Mesenchymal stem cell (in vitro differentiated cells and primary cell): ENCODE data around the gene MYOM1.

Experiments
- DNase-seq: peaks from one replicate; pipeline ENCODE4 v3.0.0-alpha.2; 2013
- H2AFZ ChIP-seq: one replicate; pipeline ENCODE4 v1.6.1; 2013; ENCODE audit warnings: low read depth, mild to moderate bottlenecking, control low read depth, inconsistent platforms, low read length, moderate library complexity
- H2AK5ac ChIP-seq: 2 replicates; pipeline ENCODE4 v1.6.1; 2013; ENCODE audit warnings: low read length, moderate library complexity, mild to moderate bottlenecking, inconsistent platforms; ENCODE audit not compliant: severe bottlenecking
- H2BK120ac ChIP-seq: one replicate; pipeline ENCODE4 v1.6.1; 2013; ENCODE audit warnings: low read depth, mild to moderate bottlenecking, inconsistent platforms, low read length, moderate library complexity
- H2BK12ac ChIP-seq, 2 experiments: one replicate each; pipeline ENCODE4 v1.6.1; 2013; ENCODE audit warnings: inconsistent platforms in 2 of 2, low read length in 2 of 2, mild to moderate bottlenecking in 2 of 2, moderate library complexity in 2 of 2, control low read depth in 1 of 2
- H2BK15ac ChIP-seq: one replicate; pipeline ENCODE4 v1.6.1; 2013; ENCODE audit warnings: mild to moderate bottlenecking, low read depth, inconsistent platforms; ENCODE audit not compliant: poor library complexity, severe bottlenecking
- H2BK5ac ChIP-seq: 2 replicates; pipeline ENCODE4 v1.6.1; 2013; ENCODE audit warnings: low read depth, mild to moderate bottlenecking, low read length, control low read depth, inconsistent platforms; ENCODE audit not compliant: poor library complexity, severe bottlenecking
- H3K14ac ChIP-seq, 2 experiments: one replicate each; pipeline ENCODE4 v1.6.1; 2013; ENCODE audit warnings: inconsistent platforms in 2 of 2, low read length in 2 of 2, control low read depth in 1 of 2, mild to moderate bottlenecking in 1 of 2, moderate library complexity in 1 of 2
- H3K18ac ChIP-seq, 2 experiments: one replicate each; pipeline ENCODE4 v1.6.1; 2013; ENCODE audit warnings: inconsistent platforms in 2 of 2, low read length in 2 of 2, control low read depth in 1 of 2, low read depth in 1 of 2, mild to moderate bottlenecking in 1 of 2
- H3K23ac ChIP-seq, 2 experiments: one replicate each; pipeline ENCODE4 v1.6.1; 2013; ENCODE audit warnings: inconsistent platforms in 2 of 2, low read length in 2 of 2, mild to moderate bottlenecking in 2 of 2, moderate library complexity in 2 of 2, control low read depth in 1 of 2
- H3K27ac ChIP-seq: 2 replicates; pipeline ENCODE4 v1.5.1; 2013; ENCODE audit warnings: mild to moderate bottlenecking, moderate library complexity, low read length, control low read depth, inconsistent platforms; ENCODE audit not compliant: poor library complexity, severe bottlenecking
- H3K27me3 ChIP-seq, 2 experiments: 2 replicates each; pipeline versions ENCODE4 v1.6.1 to v1.7.0; 2013; ENCODE audit warnings: low read length in 2 of 2, mild to moderate bottlenecking in 2 of 2, moderate library complexity in 2 of 2, control low read depth in 1 of 2, inconsistent platforms in 1 of 2; ENCODE audit not compliant: control insufficient read depth in 1 of 2, insufficient read depth in 1 of 2
- H3K36me3 ChIP-seq, 2 experiments: 2 replicates each; pipeline versions ENCODE4 v1.6.1 to v1.7.0; 2013; ENCODE audit warnings: low read length in 2 of 2, control low read depth in 1 of 2, inconsistent platforms in 1 of 2, low read depth in 1 of 2, mild to moderate bottlenecking in 1 of 2; ENCODE audit not compliant: insufficient read depth in 2 of 2, control insufficient read depth in 1 of 2
- H3K4ac ChIP-seq, 2 experiments: one replicate each; pipeline ENCODE4 v1.6.1; 2013; ENCODE audit warnings: inconsistent platforms in 2 of 2, low read length in 2 of 2, mild to moderate bottlenecking in 2 of 2, moderate library complexity in 2 of 2, control low read depth in 1 of 2, low read depth in 1 of 2
- H3K4me1 ChIP-seq: 2 replicates; pipeline ENCODE4 v1.6.1; 2013; ENCODE audit warnings: low read depth, low read length, control low read depth; ENCODE audit not compliant: control insufficient read depth, insufficient read depth
- H3K4me2 ChIP-seq: 2 replicates; pipeline ENCODE4 v1.6.1; 2013; ENCODE audit warnings: low read length, mild to moderate bottlenecking, inconsistent platforms; ENCODE audit not compliant: poor library complexity, severe bottlenecking
- H3K4me3 ChIP-seq, 2 experiments: 2 replicates each; pipeline versions ENCODE4 v1.5.1 to v1.7.0; 2013; ENCODE audit warnings: low read length in 2 of 2, mild to moderate bottlenecking in 2 of 2, control low read depth in 1 of 2, low read depth in 1 of 2; ENCODE audit not compliant: insufficient read depth in 1 of 2
- H3K79me1 ChIP-seq: replicated peaks from 2 replicates; pipeline ENCODE4 v1.6.1; 2013; ENCODE audit warnings: mild to moderate bottlenecking, control low read depth, low read length, inconsistent platforms; ENCODE audit not compliant: poor library complexity, severe bottlenecking
- H3K9ac ChIP-seq: 2 replicates; pipeline ENCODE4 v1.7.0; 2013; ENCODE audit warnings: mild to moderate bottlenecking, low read length, moderate library complexity
- H3K9me3 ChIP-seq: 2 replicates; pipeline ENCODE4 v1.7.0; 2013; ENCODE audit warnings: mild to moderate bottlenecking, low read length; ENCODE audit not compliant: control insufficient read depth
- H4K8ac ChIP-seq: one replicate; pipeline ENCODE4 v1.6.1; 2013; ENCODE audit warnings: inconsistent platforms, mild to moderate bottlenecking, low read length, moderate library complexity
- H4K91ac ChIP-seq: one replicate; pipeline ENCODE4 v1.6.1; 2013; ENCODE audit warnings: mild to moderate bottlenecking, low read length, inconsistent platforms
- WGBS: methylation state at CpG from one replicate; pipeline ENCODE4 v1.1.7; 2013; ENCODE audit warnings: mixed read lengths; 5-methylcytosine and 5-hydroxymethylcytosine counted together

Gene MYOM1

GRCh38 chr18:3218819-3219218 is 949 bp downstream of the MYOM1 start:
- Histone ChIP-seq H4K91ac (no peak overlapping the region), H3K4me1 (no peaks in the 10 kb centered on the region), H2BK120ac (no peak overlapping the region), H2BK12ac (no peak overlapping the region), H3K27me3 (no peaks in the 10 kb centered on the region), H3K36me3 (no peaks in the 10 kb centered on the region), H3K4ac (no peak overlapping the region), H3K4me2 (no peak overlapping the region), H3K4me3 (no peak overlapping the region), H4K8ac (no peak overlapping the region), H2AFZ (no peak overlapping the region), H3K9me3 (no peaks in the 10 kb centered on the region), H3K79me1 (no peaks in the 10 kb centered on the region), H2BK5ac (no peak overlapping the region), H3K9ac (peak overlapping the region; percentile 63), H3K14ac (no peak overlapping the region), H3K23ac (no peak overlapping the region), H3K18ac (no peak overlapping the region), H2BK15ac (no peak overlapping the region), H3K27ac (no peak overlapping the region), H2AK5ac (no peak overlapping the region)
- WGBS, result no CpG with 5 or more reads among the region's 2 CpGs
- DNase-seq, result no peak

- no peak overlapping the region for H3K14ac ChIP-seq
These were observed 1.7 kb downstream of the MYOM1 start for GRCh38 chr18:3217948-3218647.

GRCh38 chr18:3216987-3217386 is 2.8 kb downstream of the MYOM1 start:
- Histone ChIP-seq H3K4ac (peak overlapping the region in 1 of 2 experiments; percentile 10), H3K27ac (no peak overlapping the region), H2AK5ac (no peak overlapping the region), H2BK15ac (no peak overlapping the region), H2AFZ (no peak overlapping the region), H3K18ac (no peak overlapping the region), H3K79me1 (no peaks in the 10 kb centered on the region), H4K91ac (no peak overlapping the region), H3K4me3 (no peak overlapping the region), H2BK120ac (no peak overlapping the region), H2BK12ac (no peak overlapping the region), H2BK5ac (no peak overlapping the region), H3K27me3 (no peaks in the 10 kb centered on the region), H3K9me3 (no peaks in the 10 kb centered on the region), H3K9ac (no peak overlapping the region), H4K8ac (no peak overlapping the region), H3K4me1 (no peaks in the 10 kb centered on the region), H3K36me3 (no peaks in the 10 kb centered on the region), H3K4me2 (no peak overlapping the region), H3K23ac (no peak overlapping the region), H3K14ac (no peak overlapping the region)
- 93% methylated on average over 5 of the region's 5 CpGs for WGBS
- DNase-seq, result no peak

More at GRCh38 chr18:3217948-3218647, 1.7 kb downstream of the MYOM1 start:
- Histone ChIP-seq H3K79me1 (no peaks in the 10 kb centered on the region), H3K23ac (no peak overlapping the region), H3K4me2 (no peak overlapping the region), H2BK5ac (no peak overlapping the region), H2BK12ac (no peak overlapping the region), H3K18ac (no peak overlapping the region), H3K36me3 (no peaks in the 10 kb centered on the region), H3K9me3 (no peaks in the 10 kb centered on the region), H4K91ac (no peak overlapping the region), H3K4ac (no peak overlapping the region), H3K4me1 (no peaks in the 10 kb centered on the region), H3K4me3 (no peak overlapping the region), H3K9ac (peak overlapping the region; percentile 63), H3K27me3 (no peaks in the 10 kb centered on the region), H2AK5ac (no peak overlapping the region), H4K8ac (no peak overlapping the region), H2BK15ac (no peak overlapping the region), H3K27ac (no peak overlapping the region), H2BK120ac (no peak overlapping the region), H2AFZ (no peak overlapping the region)
- 75% methylated on average over 1 of the region's 3 CpGs for WGBS
- DNase-seq, result peak; percentile 12

- H3K27ac ChIP-seq, result no peak overlapping the region
These were observed 4.7 kb downstream of the MYOM1 start for GRCh38 chr18:3214855-3215637.

More at GRCh38 chr18:3214855-3215637, 4.7 kb downstream of the MYOM1 start:
- no peak overlapping the region for H2AFZ ChIP-seq
- H3K4me2 ChIP-seq, result no peak overlapping the region
- H2BK15ac ChIP-seq, result peak overlapping the region; percentile 33
- no peak for DNase-seq
- H2AK5ac ChIP-seq, result no peak overlapping the region
- H2BK12ac ChIP-seq, result no peak overlapping the region
- H2BK120ac ChIP-seq, result no peak overlapping the region
- H3K4me1 ChIP-seq, result no peaks in the 10 kb centered on the region
- H3K9ac ChIP-seq, result no peak overlapping the region
- H3K23ac ChIP-seq, result no peak overlapping the region
- H3K79me1 ChIP-seq, result no peaks in the 10 kb centered on the region
- 98% methylated on average over 30 of the region's 36 CpGs for WGBS
- no peak overlapping the region for H4K91ac ChIP-seq
- no peaks in the 10 kb centered on the region for H3K27me3 ChIP-seq
- H3K14ac ChIP-seq, result no peak overlapping the region
- no peak overlapping the region for H2BK5ac ChIP-seq
- H3K18ac ChIP-seq, result no peak overlapping the region
- H4K8ac ChIP-seq, result no peak overlapping the region
- no peak overlapping the region for H3K4ac ChIP-seq
- no peaks in the 10 kb centered on the region for H3K9me3 ChIP-seq
- no peak overlapping the region for H3K4me3 ChIP-seq
- H3K36me3 ChIP-seq, result no peaks in the 10 kb centered on the region
